NB4 (cell line): ENCODE data around the gene NRDC.

Source experiments
- DNase-seq: peaks from one replicate; pipeline ENCODE4 v3.0.0; 2010; ENCODE audit warnings: low read depth
- H3K4me3 ChIP-seq: one replicate; pipeline ENCODE4 v1.5.1; 2011; ENCODE audit warnings: mild to moderate bottlenecking, low read depth, low read length, moderate library complexity
- CTCF ChIP-seq: IDR thresholded peaks from one replicate; pipeline ENCODE4 v1.5.1; 2012; ENCODE audit warnings: low read depth, low read length
- MAX ChIP-seq: IDR thresholded peaks from 2 replicates; pipeline ENCODE4 v1.6.1; 2011; ENCODE audit warnings: low read depth, low read length
- MYC ChIP-seq: IDR thresholded peaks from 2 replicates; pipeline ENCODE4 v1.6.1; 2011; ENCODE audit warnings: low read depth, low read length
- POLR2A ChIP-seq: IDR thresholded peaks from 2 replicates; pipeline ENCODE4 v1.6.1; 2011; ENCODE audit warnings: mild to moderate bottlenecking; ENCODE audit not compliant: insufficient read length; ENCODE audit errors: extremely low read depth

NRDC gene

GRCh38 chr1:51851882-51852396 lies 26.6 kb downstream of the NRDC start:
- no peak for DNase-seq
- H3K4me3 ChIP-seq = no peak overlapping the region
- TF ChIP-seq POLR2A (no peak), MAX (no peak), CTCF (no peak), MYC (no peak)

DNA sequence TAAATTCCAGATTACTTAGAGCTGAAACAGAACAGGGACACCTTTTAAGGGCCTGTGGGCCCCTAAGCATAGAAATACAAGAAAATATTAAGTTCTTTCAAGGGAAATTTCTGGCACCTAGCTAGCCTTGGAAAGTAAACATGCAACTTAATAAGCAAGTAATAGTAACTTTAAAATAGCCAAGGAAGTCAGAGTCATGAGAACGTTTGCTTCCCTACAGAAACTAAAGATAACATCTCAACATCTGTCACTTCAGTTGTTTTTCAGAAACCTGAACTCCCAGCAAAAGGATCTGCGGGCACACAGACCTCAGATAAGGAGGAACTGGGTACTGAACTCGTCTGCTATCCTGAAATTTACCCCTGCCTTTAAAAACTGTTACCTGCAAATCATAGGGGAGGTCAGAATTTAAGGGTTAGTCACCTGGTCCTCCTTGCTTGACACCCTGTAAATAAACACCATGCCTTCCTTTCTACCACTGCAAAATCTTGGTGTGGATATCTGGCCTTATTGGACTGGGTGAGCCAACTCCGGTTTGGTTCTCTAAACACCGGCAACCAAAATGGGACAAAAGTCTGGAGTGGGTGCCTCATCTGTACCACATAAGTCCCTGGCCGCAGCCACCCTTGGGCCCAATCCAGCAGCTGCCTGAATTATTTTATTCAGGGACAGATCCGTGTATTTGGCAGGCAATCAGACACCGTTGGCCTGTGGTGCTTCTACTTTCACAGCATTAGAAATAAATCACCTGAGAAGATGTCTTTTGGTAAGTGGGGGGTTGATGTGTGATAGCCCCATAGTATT lies 27.9 kb downstream of the NRDC start:
- TF ChIP-seq POLR2A (no peak), MYC (no peak), CTCF (no peak), MAX (no peak)
- no peak for DNase-seq

GRCh38 chr1:51847294-51847920 lies 31.1 kb downstream of the NRDC start:
- no peak overlapping the region for H3K4me3 ChIP-seq
- TF ChIP-seq MAX (no peak), MYC (no peak), POLR2A (no peak), CTCF (no peak)
- DNase-seq = no peak

More for the DNA sequence above, 27.9 kb downstream of the NRDC start:
- H3K4me3 ChIP-seq = no peak overlapping the region

DNA sequence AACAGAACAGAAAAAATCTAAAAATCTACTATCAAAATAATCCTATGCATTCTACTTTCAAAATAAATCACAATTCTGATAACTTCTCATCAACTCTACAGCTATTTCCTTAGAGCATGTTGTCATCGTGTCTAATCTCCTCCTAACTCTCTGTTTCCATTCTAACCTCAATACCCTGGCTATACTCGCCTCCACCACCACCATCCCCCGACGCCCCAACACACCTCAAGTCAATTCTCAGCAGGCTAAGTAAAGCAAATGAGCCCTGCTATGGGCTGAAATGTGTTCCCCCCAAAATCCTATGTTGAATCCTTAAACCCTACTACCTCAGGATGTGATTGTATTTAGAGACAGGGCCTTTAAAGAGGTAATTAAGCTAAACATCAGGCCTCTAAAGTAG lies 34.6 kb downstream of the NRDC start:
- no peak for TF ChIP-seq CTCF
- TF ChIP-seq MYC = no peak
- no peak for TF ChIP-seq POLR2A
- TF ChIP-seq MAX = no peak
- DNase-seq = no peak
- H3K4me3 ChIP-seq = no peak overlapping the region

DNA sequence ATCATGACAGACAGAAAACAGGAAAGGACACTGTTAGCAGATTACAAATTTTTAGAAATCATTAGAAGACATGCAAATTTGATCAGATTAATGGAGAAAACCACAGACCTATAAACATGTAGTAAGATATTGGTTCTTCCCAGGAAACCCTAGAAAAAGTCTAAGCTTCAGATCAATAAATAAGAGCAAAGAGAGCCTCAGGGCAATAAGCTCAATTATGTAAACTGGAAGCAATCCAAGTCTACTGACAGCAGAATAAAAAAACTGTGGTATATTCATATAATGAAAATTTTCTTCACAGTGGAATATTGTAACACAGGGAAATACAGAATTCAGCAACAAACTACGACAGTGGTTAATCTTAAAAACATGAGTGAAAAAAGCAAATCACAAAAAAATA lies 36.3 kb downstream of the NRDC start:
- TF ChIP-seq MAX = no peak
- TF ChIP-seq CTCF = no peak
- no peak for TF ChIP-seq MYC
- TF ChIP-seq POLR2A = no peak
- DNase-seq = no peak

More for the DNA sequence above, 36.3 kb downstream of the NRDC start:
- H3K4me3 ChIP-seq = no peak overlapping the region
